HG02973 (cell line): ENCODE data around the gene SNRPF.

Experiments used
- ATAC-seq: cut with Tn5 transposase; IDR thresholded peaks from one replicate; pipeline ENCODE4 v1.9.1; 2021; ENCODE audit warnings: moderate library complexity; ENCODE audit not compliant: unreplicated experiment

Gene SNRPF

DNA sequence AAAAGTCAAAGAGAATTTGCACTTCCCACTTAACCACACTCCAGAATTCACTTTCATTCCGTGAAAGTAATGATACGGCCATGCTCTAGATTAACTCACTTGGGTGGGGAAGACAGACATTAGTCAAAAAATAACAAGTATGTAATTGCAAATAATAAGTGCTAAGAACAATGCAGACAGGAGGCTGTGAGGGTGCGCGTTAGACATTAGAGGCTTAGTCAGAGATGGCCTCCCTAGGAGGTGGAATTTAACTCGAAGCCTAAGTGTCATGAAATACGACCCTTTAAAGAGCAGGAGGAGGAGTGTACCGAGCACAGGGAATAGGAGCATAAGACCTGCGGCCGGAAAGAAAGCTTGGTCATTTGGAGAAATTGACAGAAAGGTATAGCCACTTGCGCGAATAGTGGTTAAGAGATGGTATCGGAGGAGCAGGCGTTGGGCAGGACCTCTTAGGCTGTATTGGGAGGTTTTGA is 628 bp downstream of the SNRPF start:
- no peak for ATAC-seq

DNA sequence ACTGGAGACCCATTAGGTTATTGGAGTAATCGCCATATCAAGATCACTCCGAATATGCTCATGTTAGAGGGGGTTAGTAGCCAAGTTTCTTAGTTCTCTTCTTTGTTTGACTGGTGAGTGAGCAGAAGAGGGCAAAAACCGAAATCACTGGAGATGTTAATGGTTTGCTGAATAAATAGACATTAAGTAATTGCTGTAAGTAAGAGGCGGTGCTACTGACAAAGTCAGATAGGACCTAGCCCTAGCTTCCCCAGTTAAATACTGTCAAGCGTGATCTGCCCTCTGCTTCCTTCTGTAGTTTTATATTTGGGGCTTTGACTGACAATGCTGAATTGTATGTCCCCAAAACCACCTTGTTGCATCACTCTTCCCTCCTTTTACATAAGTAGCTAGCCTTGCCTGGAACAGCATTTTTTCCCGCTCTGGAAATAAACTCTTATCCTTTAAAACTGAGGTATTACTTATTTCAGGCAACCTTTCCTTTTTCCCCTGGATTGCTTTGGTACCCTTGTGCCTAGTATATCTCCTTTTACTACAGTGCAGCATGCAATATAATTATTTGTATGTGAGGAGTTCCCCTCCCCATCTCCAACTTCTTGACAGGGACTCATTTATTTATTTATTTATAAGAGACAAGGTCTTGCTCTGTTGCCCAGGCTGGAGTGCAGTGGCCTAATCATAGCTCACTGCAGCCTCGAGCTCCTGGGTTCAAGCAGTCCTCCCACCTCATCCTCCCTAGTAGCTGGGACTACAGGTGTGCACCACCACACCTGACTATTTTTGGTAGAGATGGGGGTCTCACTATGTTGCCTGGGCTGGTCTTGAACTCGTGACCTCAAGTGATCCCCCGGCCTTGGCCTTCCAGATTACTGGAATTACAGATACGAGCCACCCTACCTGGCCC is 1.4 kb downstream of the SNRPF start:
- ATAC-seq, result no peak

DNA sequence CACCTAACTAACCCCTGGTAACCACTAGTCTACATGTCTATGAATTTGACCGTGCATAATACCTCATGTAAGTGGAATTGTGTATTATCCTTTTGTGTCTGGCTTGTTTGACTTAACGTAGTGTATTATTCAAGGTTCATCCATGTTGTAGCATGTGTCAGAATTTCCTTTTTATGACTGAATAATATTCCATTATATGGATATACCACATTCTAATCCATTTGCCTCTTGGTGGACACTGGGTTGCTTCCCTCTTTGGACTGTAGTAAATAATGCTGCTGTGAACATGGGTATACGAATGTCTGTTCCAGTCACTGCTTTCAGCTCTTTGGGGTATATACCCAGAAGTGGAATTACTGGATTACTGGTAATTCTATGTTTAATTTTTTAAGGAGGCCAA is 3.3 kb downstream of the SNRPF start:
- ATAC-seq, result no peak

DNA sequence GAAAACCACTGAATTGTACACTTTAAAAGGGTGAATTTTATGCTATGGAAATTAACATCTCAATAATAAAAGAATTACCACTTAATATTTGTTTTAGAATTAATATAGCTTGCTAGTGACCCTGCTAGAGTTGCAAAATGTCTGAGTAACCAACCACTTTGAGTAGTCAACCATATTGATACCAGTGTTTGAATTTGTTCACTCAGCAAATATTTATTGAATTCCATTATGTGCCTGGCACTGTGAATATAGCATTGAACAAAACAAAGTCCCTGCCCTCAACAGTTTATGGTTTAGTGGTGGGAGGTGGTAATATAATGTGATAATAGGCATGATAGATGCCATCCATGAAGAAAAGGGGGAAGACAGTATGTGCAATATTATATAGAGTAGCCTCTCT is 4.6 kb downstream of the SNRPF start:
- no peak for ATAC-seq

DNA sequence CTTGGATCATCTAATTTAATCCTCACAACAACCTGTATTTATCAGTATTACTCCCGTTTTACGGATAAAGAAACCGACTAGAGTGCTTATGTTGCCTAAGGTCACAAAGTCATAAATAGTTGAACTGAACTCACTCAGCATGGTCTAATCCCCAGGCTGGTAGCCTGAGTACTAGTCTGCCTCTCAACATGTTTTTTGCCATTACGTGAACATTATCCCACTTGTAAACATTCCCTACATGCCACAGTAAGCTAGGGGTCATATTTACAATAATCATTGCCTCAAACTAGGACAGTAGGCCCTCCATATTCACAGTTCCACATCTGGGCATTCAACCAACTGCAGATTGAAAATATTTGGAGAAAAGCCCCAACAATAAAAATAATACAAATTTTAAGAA is 12.1 kb downstream of the SNRPF start:
- ATAC-seq, result no peak

DNA sequence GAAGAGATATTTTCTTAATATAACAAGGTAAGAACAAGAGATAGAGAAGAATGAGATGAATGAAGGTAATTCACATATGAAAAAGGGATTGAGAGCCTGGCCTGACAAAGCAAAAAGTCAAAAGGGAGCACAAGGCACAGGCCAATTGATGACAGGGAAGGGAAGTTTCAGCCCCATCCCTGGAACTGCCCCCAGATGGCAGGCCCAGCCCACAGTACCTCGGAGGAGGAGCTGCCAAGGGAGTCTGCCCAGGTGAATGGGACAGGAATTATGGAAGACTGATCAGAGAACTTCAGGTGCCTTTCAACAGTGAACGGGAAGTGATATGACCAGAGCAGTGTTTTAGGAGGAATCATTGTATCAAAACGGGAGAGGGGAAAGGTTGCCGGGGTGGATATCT is 15.7 kb downstream of the SNRPF start:
- no peak for ATAC-seq

DNA sequence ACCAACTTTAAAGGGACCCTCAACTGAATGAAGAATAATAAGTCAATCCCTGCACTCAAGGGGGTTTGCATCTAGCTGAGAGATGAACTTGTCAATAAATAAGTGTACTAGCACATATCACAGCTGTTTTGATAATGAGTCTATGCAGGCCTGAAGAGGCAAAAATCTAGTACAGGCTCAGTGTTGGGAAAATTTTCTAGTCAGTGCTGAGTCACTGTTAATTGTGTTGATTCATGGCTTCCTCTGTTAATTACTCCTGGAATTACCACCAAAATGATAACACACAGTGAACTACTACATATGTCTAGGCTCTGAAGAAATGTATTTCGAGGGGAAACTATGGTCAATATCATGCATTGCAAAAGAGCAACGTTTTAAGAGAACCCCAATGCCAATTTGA is 18.9 kb downstream of the SNRPF start:
- no peak for ATAC-seq

DNA sequence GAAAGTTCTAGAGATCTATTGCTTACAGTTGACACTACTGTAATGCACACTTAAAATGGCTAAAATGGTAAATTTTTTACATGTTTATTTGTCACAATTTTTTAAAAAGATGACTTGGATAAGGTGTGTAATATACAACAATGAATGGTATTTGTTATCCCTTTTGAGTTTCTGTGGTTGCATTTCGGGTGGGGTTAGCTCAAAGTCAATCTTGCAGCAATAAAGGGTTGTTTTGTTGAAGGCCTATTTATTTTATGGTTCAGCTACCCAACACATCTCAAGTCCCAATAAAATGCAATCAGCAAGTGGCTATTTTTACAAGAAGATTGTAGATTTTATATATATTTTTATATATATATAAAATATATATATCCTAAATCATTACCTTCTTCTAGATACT is 22.1 kb downstream of the SNRPF start:
- no peak for ATAC-seq

DNA sequence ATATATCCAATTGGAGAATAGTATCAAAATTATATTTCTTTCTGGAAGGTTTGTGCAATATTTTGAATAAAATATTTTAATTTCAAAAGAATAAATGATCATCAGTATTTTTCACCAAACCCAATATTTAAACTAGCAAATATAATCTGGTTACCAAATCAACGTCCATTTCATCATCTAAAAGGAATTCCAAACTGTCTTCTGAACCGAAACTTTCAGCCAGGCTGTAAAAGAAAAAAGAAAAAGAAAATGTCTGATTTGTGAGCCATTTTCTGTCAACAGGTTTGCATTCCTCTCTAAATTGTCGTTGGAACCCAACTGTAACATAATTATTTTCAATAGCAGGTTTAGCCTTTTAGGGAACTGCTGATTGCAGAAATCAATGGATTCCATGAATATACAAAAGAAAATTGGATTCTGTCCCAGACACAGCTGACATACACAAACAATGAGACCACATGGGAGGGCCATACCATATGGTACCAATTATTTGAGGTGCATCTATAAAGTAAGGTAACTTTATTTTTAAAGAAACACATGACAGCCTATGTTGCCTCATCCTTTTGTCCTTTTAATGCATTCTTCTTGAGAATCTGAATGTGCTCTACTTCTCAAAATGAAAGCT is 22.7 kb downstream of the SNRPF start:
- no peak for ATAC-seq

DNA sequence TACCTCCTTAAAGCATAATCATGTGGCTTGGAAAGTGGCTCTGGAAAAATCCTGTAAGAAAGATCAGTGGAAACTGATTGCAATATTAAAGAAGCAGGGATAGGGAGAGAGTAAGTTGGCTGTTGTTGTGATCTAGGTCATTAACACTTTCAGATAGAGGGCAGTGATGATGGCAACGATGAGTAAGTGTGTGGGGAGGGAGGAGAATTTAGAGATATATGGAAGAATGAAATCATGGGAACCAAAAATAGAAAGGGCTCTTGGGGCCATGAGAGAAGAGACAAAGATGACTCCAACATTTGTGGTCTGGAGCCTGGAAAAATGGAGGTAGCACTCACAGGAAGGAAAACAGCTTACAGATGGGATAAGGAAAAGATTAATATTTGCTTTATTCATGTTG is 23.3 kb downstream of the SNRPF start:
- ATAC-seq, result no peak

DNA sequence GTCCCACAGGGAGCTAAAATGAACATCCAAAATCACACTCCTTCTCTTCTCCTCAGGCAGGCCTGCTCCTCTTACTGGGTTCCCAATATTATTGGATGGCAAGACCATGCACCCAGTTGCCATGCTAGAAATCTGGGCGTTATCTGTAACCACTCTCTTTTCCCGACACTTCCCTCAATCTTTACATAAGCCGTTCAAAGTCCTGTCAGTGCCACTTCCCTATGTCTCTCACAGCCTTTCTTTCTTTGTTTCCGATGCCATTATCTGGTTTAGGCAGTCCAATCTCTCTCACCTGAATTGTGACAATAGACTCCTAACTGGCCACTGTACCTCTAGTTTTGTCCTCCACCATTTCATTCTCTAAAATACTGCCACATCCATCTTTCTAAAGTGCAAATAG is 24.1 kb downstream of the SNRPF start:
- no peak for ATAC-seq

DNA sequence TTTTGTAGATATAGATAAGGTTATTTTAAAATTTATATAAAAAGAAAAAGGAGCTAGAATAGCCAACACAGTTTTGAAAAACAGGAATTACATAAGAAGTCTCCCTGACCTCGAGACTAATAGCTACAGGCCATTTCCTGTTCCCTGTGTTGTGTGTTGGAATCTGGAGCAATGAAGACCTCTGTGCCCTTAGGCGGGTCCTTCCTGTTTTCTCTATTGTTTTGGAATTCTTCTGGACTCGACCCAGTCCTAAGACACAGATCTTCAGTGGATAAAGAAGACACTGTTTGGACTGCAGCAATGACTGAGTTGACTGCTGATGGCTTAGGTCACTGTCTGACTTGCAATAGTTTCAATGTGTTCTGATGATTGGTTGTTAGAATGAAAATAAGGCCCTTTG is 26.2 kb downstream of the SNRPF start:
- no peak for ATAC-seq

DNA sequence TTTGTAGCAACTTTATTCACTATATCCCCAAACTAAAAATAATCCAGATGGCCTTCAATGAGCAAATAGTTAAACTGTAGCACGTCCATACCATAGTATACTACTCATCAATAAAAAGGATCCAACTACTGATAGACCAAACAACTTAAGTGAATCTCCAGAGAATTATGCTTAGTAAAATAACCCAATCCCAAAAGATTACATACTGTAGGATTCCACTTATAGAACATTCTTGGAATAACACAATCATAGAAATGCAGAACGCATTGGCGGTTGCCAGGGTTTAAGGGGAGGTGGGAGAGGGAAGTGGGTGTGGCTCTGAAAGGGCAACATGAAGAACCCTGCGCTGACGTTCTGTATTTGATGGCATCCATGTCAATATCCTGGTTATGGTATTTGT is 28.6 kb downstream of the SNRPF start:
- no peak for ATAC-seq

DNA sequence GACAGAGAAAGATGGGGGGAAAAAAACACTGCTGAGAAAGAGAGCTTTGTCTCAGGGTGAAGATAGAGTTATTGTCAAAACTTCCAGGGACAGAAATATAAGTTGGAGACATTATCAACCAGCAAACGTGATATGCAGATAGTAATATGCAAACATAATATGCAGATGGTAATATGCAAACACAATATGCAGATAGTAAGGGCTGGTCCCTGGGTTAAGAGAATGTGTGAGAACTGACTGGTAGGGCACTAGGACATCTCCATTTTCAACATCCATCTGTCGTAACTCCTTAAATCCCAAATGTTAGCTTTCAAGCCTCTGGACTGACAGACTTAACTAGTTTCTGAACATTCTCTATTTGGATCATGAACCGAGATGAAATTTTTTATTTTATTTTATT is 32.2 kb downstream of the SNRPF start:
- no peak for ATAC-seq

DNA sequence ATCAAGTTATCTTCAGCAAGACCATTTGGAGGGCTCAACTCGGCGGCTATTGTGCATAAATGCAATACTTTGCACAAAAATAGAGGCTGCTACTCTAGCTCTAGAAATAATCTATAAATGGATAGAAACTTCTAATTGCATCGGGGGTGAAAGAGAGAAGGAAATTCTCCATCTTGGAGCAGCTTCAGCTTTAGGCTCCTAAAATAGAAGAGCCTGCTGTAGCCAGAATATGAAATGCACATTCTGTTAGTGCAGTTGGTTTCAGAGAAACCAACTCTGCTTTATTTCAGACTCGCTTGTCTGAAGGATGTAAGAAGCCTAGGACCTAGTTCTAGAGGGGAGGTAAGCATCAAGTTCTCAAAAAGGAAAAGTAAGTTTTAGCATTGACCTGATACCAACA is 38.1 kb downstream of the SNRPF start:
- no peak for ATAC-seq

DNA sequence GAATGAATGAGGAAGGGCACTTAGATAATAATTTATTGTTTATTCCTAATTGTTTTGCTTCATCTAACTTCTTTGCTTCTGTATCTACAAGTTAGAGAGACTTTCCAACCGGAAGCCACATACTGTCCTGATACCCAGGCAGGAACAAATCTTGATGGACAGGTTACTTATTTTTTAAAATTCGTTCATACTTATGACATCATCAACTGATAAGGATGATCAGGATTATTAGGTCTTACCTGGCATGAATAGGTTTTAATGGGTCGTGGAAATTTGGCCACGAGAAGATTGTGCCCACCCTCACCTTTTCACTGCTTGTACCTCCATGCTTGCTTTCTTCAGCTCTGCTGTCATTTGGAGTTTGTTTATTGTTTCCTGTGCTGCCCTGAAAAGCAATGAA is 39.3 kb downstream of the SNRPF start:
- no peak for ATAC-seq

DNA sequence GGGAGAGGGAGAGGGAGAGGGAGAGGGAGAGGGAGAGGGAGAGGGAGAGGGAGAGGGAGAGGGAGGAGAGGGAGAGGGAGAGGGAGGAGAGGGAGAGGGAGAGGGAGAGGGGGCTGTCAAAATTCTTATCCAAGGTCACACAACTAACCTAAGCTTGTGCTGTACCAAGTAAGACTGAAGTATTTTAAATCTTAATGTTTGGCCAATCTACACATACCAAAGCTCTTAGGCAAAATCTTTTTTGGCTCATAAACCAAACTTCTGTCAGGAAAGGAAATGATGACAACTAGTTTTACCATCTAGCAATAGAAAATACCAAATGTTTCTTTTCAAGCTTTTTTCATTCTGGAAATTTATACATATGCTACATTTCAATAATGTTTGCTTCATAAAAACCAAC is 49.8 kb downstream of the SNRPF start:
- ATAC-seq, result no peak

DNA sequence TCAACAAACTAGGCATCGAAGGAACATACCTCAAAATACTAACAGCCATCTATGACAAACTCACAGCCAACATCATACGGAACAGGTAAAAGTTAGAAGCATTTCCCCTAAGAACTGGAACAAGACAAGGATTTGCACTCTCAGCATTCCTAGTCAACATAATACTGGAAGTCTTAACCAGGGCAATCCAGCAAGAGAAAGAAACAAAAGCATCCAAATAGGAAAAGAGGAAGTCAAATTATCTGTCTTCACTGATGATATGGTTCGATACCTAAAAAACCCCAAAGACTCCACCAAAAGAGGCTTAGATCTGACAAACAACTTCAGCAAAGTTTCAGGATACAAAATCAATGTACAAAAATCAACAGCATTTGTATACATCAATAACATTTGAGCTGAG is 51.1 kb downstream of the SNRPF start:
- no peak for ATAC-seq
